ENCODE results near the gene SRRT. TPM values are rescaled to one million over a fixed set of nuclear protein-coding genes. Genes with fewer than 3 reads are reported as not detected.

SRRT gene
- total and polyA plus RNA-seq, 2 donors (not counting 3 experiments of a cell fraction or from before 2014, with no cell fraction given), result 58.6 to 199 TPM

GRCh38 chr7:100881136-100881535, 6.2 kb downstream of the SRRT start:
- H3K36me3 ChIP-seq (ENCODE audit: control insufficient read depth in 2 of 2, extremely low read depth in 1 of 2, insufficient read depth in 2 of 2, low read length in 2 of 2), result peaks cover 28 to 51% of the 10 kb centered on the region in 2 experiments
- no peak overlapping the region for H3K9ac ChIP-seq (replicated peaks; ENCODE audit: extremely low read depth, insufficient read depth, low read length)
- no peak for FAIRE-seq
- no peak overlapping the region for H3K4me2 ChIP-seq (ENCODE audit: insufficient read depth, low read length)
- H3K27me3 ChIP-seq (ENCODE audit: control insufficient read depth in 2 of 2, insufficient read depth in 2 of 2, low read length in 2 of 2), result no peaks in the 10 kb centered on the region
- H4K20me1 ChIP-seq (replicated peaks; ENCODE audit: control insufficient read depth, extremely low read depth, insufficient read depth, low read length), result no peaks in the 10 kb centered on the region
- TF ChIP-seq POLR2A (IDR thresholded peaks at IDR 0.05; ENCODE audit: low read depth, low read length), result no peak
- TF ChIP-seq EZH2 (IDR thresholded peaks at IDR 0.05; ENCODE audit: borderline replicate concordance, low read depth, low read length, severe bottlenecking), result no peak
- TF ChIP-seq, protein P1, sequence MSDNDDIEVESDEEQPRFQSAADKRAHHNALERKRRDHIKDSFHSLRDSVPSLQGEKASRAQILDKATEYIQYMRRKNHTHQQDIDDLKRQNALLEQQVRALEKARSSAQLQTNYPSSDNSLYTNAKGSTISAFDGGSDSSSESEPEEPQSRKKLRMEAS (IDR thresholded peaks at IDR 0.05; ENCODE audit: insufficient read depth, insufficient read length), result no peak
- no peak for TF ChIP-seq GATA2 (IDR thresholded peaks at IDR 0.05; ENCODE audit: insufficient read depth, insufficient read length, low read depth, low read length)
- TF ChIP-seq JUN (IDR thresholded peaks at IDR 0.05; ENCODE audit: borderline replicate concordance, insufficient read depth, insufficient read length, low read depth), result no peak
- no peak for TF ChIP-seq MYC (IDR thresholded peaks at IDR 0.05; ENCODE audit: low read depth, low read length)
- no peak for TF ChIP-seq POLR2AphosphoS5 (IDR thresholded peaks at IDR 0.05; ENCODE audit: insufficient read depth, low read depth, low read length)
- no peak for TF ChIP-seq FOS (IDR thresholded peaks at IDR 0.05; ENCODE audit: borderline replicate concordance, insufficient read depth, low read length)
- TF ChIP-seq, protein P2, sequence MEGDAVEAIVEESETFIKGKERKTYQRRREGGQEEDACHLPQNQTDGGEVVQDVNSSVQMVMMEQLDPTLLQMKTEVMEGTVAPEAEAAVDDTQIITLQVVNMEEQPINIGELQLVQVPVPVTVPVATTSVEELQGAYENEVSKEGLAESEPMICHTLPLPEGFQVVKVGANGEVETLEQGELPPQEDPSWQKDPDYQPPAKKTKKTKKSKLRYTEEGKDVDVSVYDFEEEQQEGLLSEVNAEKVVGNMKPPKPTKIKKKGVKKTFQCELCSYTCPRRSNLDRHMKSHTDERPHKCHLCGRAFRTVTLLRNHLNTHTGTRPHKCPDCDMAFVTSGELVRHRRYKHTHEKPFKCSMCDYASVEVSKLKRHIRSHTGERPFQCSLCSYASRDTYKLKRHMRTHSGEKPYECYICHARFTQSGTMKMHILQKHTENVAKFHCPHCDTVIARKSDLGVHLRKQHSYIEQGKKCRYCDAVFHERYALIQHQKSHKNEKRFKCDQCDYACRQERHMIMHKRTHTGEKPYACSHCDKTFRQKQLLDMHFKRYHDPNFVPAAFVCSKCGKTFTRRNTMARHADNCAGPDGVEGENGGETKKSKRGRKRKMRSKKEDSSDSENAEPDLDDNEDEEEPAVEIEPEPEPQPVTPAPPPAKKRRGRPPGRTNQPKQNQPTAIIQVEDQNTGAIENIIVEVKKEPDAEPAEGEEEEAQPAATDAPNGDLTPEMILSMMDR (IDR thresholded peaks at IDR 0.05; ENCODE audit: extremely low read depth in 1 of 2, insufficient read depth in 1 of 2, low read depth in 1 of 2, low read length in 2 of 2), result no peak
- no peaks in the 10 kb centered on the region for H3K9me1 ChIP-seq (replicated peaks; ENCODE audit: control insufficient read depth, extremely low read depth, insufficient read depth, low read length)
- ChIA-PET POLR2A (no interaction called here), CTCF (no interaction called here)
- H3K79me2 ChIP-seq (ENCODE audit: control insufficient read depth, insufficient read depth, low read length), result peaks cover 57% of the 10 kb centered on the region
- dilution Hi-C loops (cut with MboI; ENCODE audit: extremely low pct_ligation_motif_present, low sequenced_read_pairs) (no loop called here), intact Hi-C loops (cut with micrococcal nuclease) (no loop called here)
- H3K4me3 ChIP-seq (replicated peaks in 1 of 3; ENCODE audit: insufficient read depth in 1 of 3, low read depth in 1 of 3, low read length in 3 of 3), result no peak overlapping the region
- no peaks in the 10 kb centered on the region for H3K9me3 ChIP-seq (replicated peaks; ENCODE audit: control insufficient read depth, insufficient read depth, low read length)
- peaks cover 12% of the 10 kb centered on the region for H3K4me1 ChIP-seq (ENCODE audit: control insufficient read depth, extremely low read depth, insufficient read depth, low read length)
- no peak overlapping the region for H2AFZ ChIP-seq (ENCODE audit: low read depth, low read length)
- no TSS peak for BruUV-seq (replicated peaks)
- no peak overlapping the region for H3K27ac ChIP-seq (ENCODE audit: insufficient read depth, low read depth, low read length)
- DNase-seq (ENCODE audit: low read depth, low spot score), result no peak
